Ovary (tissue), 3 donors: ENCODE measurements around the gene VCL.

Experiments used
- CTCF ChIP-seq, 3 donors: fragments of 450-650 bp in 2 of 3; fragments of 200-600 bp in 1 of 3; IDR thresholded peaks; one replicate each; pipeline versions ENCODE4 v1.5.1 to v1.8.0; 2016 to 2022; ENCODE audit warnings: antibody characterized with exemption in 3 of 3, mild to moderate bottlenecking in 1 of 3
- POLR2A ChIP-seq: fragments of 450-650 bp; IDR thresholded peaks from one replicate; pipeline ENCODE4 v1.6.1; 2017; ENCODE audit warnings: antibody characterized with exemption, mild to moderate bottlenecking, moderate library complexity
- donor health status: DM: no; HTN: no; CAD: no.

DNA sequence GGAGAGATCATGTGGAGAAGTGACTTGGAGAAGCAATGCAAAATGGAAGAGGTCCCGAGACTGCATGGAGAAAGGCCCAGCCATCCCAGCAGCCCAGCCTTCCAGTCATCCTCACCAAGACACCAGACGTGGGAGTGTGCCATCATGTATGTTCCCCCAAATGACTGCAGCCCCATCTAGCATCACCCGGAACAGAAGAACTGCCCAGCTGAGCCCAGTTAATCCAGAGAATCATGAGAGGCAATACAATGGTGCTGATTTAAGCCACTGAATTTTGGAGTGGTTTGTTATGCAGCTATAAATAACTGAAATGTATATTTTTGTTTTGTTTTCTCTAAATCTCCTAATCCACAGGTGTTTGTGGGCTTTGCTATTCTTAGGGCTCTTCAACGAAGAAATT lies 22.5 kb upstream of the VCL start:
- no peak for TF ChIP-seq POLR2A
- TF ChIP-seq CTCF (IDR thresholded peaks at IDR 0.05): no peak
